GM12872 (cell line): Measurements from ENCODE around the gene ATP2A3.

Experiments
- TF ChIP-seq, protein P1 (sequence below): IDR thresholded peaks from 3 replicates; pipeline ENCODE4 v1.5.1; 2011; ENCODE audit warnings: low read depth, mild to moderate bottlenecking, low read length, moderate library complexity; ENCODE audit not compliant: insufficient read depth

The ATP2A3 gene

DNA sequence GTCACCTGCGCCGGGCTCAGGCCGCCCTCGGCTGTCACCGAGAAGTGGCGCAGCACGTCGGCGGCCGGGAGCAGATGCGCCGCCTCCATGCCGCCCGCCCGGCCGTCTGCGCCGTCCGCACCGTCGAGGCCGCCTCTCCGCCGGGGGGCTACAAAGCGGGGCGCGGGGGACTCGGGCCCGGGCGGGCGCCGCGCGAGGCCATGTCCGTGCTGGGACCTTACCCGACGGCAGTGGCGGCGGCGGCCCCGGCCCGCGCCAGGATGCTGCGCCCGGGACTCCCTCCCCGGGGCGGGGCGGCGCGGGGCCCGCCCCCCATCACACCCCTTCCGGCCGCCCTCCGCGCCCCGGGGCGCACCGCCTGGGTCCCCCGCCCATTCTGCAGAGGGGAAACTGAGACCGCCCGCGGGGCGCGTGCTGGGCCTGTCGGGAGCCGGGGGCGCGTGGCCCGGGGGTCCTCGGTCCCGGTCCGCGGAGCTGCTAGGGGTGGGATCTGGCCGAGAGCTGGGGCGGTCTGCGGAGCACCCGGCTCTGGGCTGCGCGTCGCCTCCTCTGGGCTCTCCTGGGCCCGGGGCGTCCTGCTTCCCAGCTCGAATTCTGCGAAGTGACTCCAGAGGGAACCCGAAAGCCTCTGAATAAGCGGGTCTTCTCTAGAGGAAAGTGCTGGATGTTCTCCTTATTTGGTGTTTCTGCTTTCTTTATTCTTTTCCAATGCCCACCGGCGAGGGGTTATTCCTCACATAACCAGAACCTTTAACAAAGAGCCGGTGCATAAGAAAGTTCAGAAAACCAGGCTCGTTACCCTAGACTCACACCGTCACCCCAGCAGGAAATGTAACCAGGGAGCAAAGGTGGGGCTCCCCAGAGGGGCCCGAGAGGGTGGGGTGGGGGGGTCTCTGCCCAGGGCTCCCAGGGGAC, at the start of gene ATP2A3:
ATP2A3 (minus strand) TSS at position 235 of the 915 bp plus-strand sequence; CDS start at position 89, 146 bp downstream.
- TF ChIP-seq, protein P1, sequence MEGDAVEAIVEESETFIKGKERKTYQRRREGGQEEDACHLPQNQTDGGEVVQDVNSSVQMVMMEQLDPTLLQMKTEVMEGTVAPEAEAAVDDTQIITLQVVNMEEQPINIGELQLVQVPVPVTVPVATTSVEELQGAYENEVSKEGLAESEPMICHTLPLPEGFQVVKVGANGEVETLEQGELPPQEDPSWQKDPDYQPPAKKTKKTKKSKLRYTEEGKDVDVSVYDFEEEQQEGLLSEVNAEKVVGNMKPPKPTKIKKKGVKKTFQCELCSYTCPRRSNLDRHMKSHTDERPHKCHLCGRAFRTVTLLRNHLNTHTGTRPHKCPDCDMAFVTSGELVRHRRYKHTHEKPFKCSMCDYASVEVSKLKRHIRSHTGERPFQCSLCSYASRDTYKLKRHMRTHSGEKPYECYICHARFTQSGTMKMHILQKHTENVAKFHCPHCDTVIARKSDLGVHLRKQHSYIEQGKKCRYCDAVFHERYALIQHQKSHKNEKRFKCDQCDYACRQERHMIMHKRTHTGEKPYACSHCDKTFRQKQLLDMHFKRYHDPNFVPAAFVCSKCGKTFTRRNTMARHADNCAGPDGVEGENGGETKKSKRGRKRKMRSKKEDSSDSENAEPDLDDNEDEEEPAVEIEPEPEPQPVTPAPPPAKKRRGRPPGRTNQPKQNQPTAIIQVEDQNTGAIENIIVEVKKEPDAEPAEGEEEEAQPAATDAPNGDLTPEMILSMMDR: no peak

- TF ChIP-seq, protein P1: no peak
Observed at GRCh38 chr17:4010754-4011153, 46.5 kb upstream of the ATP2A3 start.

DNA sequence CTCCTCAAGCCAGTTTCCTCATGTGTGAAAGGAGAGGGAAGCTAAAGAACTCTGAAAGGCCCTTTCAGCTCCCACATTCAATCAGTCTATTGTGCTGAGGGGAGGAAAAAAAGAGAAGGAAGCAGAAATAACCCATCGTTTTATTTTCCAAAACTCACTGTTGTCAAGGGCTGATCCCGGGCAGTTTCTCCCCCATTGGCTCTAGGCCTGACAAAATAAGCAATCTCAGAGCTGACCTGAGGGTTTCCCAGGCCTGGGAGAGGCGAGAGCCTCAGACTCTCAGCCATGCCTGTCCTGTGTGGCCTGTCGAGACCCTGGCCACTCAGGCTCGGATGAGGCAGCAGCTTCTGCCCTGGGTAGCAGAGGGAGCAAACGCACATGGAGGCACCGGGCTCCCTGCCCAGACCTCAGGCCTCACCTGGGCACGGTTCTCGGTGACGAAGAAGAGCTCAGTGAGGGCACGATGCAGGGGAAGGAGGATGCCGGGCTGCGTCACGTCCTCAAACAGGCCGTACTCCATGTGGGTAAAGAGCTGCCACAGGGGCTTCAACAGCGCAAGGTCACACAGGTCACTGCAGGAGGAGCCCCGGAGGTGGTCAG, 45.0 kb upstream of the ATP2A3 start:
- TF ChIP-seq, protein P1: no peak

GRCh38 chr17:4008441-4009185, 44.4 kb upstream of the ATP2A3 start:
- TF ChIP-seq, protein P1: no peak

DNA sequence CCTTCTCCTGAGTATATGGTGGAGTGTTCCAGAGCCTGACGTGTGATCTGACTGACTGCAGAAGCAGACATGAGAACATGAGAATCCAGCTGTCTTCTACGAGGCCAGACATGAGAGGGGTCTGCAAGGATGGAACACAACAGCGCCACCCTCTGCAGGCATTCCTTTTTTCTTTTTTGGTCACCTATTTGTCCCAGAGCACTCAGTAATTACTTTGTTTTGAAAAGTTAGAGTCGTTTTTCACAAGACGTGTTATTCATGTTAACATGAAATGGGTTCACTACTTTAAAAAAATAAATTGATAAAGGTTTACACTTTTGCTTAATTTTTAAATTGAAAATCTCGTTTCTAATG, 43.8 kb upstream of the ATP2A3 start:
- TF ChIP-seq, protein P1: 0 out of 3 replicates have a peak, but pooled peaks have one; percentile 12

- TF ChIP-seq, protein P1: peak; percentile 38; the same call in 2 of the 3 replicates
Observed at GRCh38 chr17:4007346-4008081, 43.3 kb upstream of the ATP2A3 start.
